BE2C (cell line): Measurements from ENCODE around the gene SBK2.

ENCODE experiments used
- DNase-seq: peaks from one replicate; pipeline ENCODE4 v3.0.0-alpha.2; 2020
- H3K27me3 ChIP-seq: fragments of 250-450 bp; sonication (Bioruptor Pico); 2 replicates; pipeline ENCODE4 v1.5.1; 2020; ENCODE audit warnings: mild to moderate bottlenecking
- H3K36me3 ChIP-seq: fragments of 250-450 bp; sonication (Bioruptor Pico); 2 replicates; pipeline ENCODE4 v1.5.1; 2020; ENCODE audit warnings: mild to moderate bottlenecking
- H3K4me1 ChIP-seq: fragments of 250-450 bp; sonication (Bioruptor Pico); 2 replicates; pipeline ENCODE4 v1.5.1; 2020
- H3K4me3 ChIP-seq: 2 replicates; pipeline ENCODE4 v1.5.1; 2011; ENCODE audit warnings: low read depth, low read length
- H3K9me3 ChIP-seq: fragments of 250-450 bp; sonication (Bioruptor Pico); 2 replicates; pipeline ENCODE4 v1.5.1; 2020
- CTCF ChIP-seq: IDR thresholded peaks from 2 replicates; pipeline ENCODE4 v1.5.1; 2012; ENCODE audit warnings: mild to moderate bottlenecking, low read depth, low read length

Gene SBK2

GRCh38 chr19:55544014-55544413 is 7.1 kb upstream of the SBK2 start:
- no peak for DNase-seq
- Histone ChIP-seq H3K36me3 (no peaks in the 10 kb centered on the region), H3K27me3 (no peaks in the 10 kb centered on the region), H3K4me1 (no peaks in the 10 kb centered on the region; the same call in 1 of the 2 replicates), H3K9me3 (no peaks in the 10 kb centered on the region), H3K4me3 (no peak overlapping the region)
- TF ChIP-seq CTCF: no peak

GRCh38 chr19:55543567-55543966 is 6.6 kb upstream of the SBK2 start:
- DNase-seq: no peak
- H3K9me3 ChIP-seq: no peaks in the 10 kb centered on the region
- no peaks in the 10 kb centered on the region for H3K27me3 ChIP-seq
- no peak for TF ChIP-seq CTCF
- no peaks in the 10 kb centered on the region for H3K36me3 ChIP-seq
- H3K4me3 ChIP-seq: no peak overlapping the region
- H3K4me1 ChIP-seq: no peaks in the 10 kb centered on the region; the same call in 1 of the 2 replicates

- no peaks in the 10 kb centered on the region for H3K27me3 ChIP-seq
- H3K36me3 ChIP-seq: no peaks in the 10 kb centered on the region
- no peaks in the 10 kb centered on the region for H3K9me3 ChIP-seq
- H3K4me3 ChIP-seq: no peak overlapping the region
- H3K4me1 ChIP-seq: no peaks in the 10 kb centered on the region; the same call in 1 of the 2 replicates
- no peak for TF ChIP-seq CTCF
- DNase-seq: no peak
These were observed 5.4 kb upstream of the SBK2 start for GRCh38 chr19:55542292-55542855.

GRCh38 chr19:55541091-55541490 is 4.2 kb upstream of the SBK2 start:
- Histone ChIP-seq H3K4me1 (no peaks in the 10 kb centered on the region), H3K36me3 (no peaks in the 10 kb centered on the region), H3K4me3 (no peak overlapping the region), H3K9me3 (no peaks in the 10 kb centered on the region), H3K27me3 (no peaks in the 10 kb centered on the region)
- no peak for TF ChIP-seq CTCF
- no peak for DNase-seq

- no peak for DNase-seq
- Histone ChIP-seq H3K9me3 (no peaks in the 10 kb centered on the region), H3K36me3 (no peaks in the 10 kb centered on the region), H3K4me3 (no peak overlapping the region), H3K27me3 (no peaks in the 10 kb centered on the region), H3K4me1 (no peaks in the 10 kb centered on the region)
- no peak for TF ChIP-seq CTCF
These were observed 3.7 kb upstream of the SBK2 start for GRCh38 chr19:55540619-55541018.

- Histone ChIP-seq H3K4me3 (no peak overlapping the region), H3K27me3 (no peaks in the 10 kb centered on the region), H3K36me3 (no peaks in the 10 kb centered on the region), H3K4me1 (no peaks in the 10 kb centered on the region), H3K9me3 (no peaks in the 10 kb centered on the region)
- no peak for DNase-seq
- TF ChIP-seq CTCF: no peak
These were observed 2.4 kb upstream of the SBK2 start for GRCh38 chr19:55539090-55539984.
